Measurements from ENCODE around the gene LRGUK.

GRCh38 chr7:134200970-134201369 lies 73.8 kb downstream of the LRGUK start:
- TF ChIP-seq POLR2A (IDR thresholded peaks at IDR 0.05; ENCODE audit: low read depth, low read length) (no peak), PAX5 (IDR thresholded peaks at IDR 0.05; ENCODE audit: insufficient read depth, low read length, severe bottlenecking) (no peak), TAF1 (IDR thresholded peaks at IDR 0.05; ENCODE audit: low read depth, low read length) (no peak), POLR2AphosphoS5 (IDR thresholded peaks at IDR 0.05; ENCODE audit: low read depth, low read length) (no peak), POU2F2 (IDR thresholded peaks at IDR 0.05; ENCODE audit: low read depth, low read length) (no peak)
